Adrenal gland (tissue), 12 donors: ENCODE data around the gene GNLY. TPM values are rescaled to one million over a fixed set of nuclear protein-coding genes. Genes with fewer than 3 reads are reported as not detected.
A peak's percentile ranks its signal among the peaks of the same experiment; 100 is the strongest.

Experiments
- DNase-seq, 7 donors: peaks; one replicate each; pipeline ENCODE4 v3.0.0-alpha.2; 2019 to 2020
- H3K27ac ChIP-seq, 5 donors: fragments of 200-600 bp; sonication (generic) in 4 of 5; 1 replicate in 3 of 5; 2 replicates in 2 of 5; pipeline versions ENCODE4 v1.5.1 to v1.8.0; 2016 to 2020; ENCODE audit warnings: mild to moderate bottlenecking in 1 of 5
- H3K27me3 ChIP-seq: fragments of 200-600 bp; 2 replicates; pipeline ENCODE4 v1.8.0; 2021
- H3K36me3 ChIP-seq, 2 donors: fragments of 200-600 bp; replicated peaks in 1 of 2; 1 replicate in 1 of 2; 2 replicates in 1 of 2; pipeline versions ENCODE4 v1.5.1 to v1.8.0; 2018 to 2022
- H3K4me1 ChIP-seq, 2 donors: fragments of 200-600 bp; replicated peaks in 1 of 2; 1 replicate in 1 of 2; 2 replicates in 1 of 2; pipeline versions ENCODE4 v1.5.1 to v1.8.0; 2018 to 2021
- H3K4me3 ChIP-seq, 4 donors: fragments of 200-600 bp; sonication (generic) in 3 of 4; one replicate each; pipeline ENCODE4 v1.5.1; 2016 to 2018
- H3K9me3 ChIP-seq, 3 donors: fragments of 200-600 bp; sonication (generic) in 1 of 3; replicated peaks in 1 of 3; 1 replicate in 2 of 3; 2 replicates in 1 of 3; pipeline versions ENCODE4 v1.5.1 to v1.8.0; 2016 to 2021
- POLR2A ChIP-seq, 2 donors: fragments of 450-650 bp; IDR thresholded peaks; one replicate each; pipeline ENCODE4 v1.6.1; 2017; ENCODE audit warnings: antibody characterized with exemption in 2 of 2, mild to moderate bottlenecking in 2 of 2, moderate library complexity in 1 of 2
- whole genome bisulfite sequencing, 4 donors: extraction: QIAGEN DNeasy Blood & Tissue Kit in 2 of 4; methylation state at CpG; one replicate each; pipeline versions ENCODE4 v1.1.5 to v1.1.7; 2013 to 2017; 5-methylcytosine and 5-hydroxymethylcytosine counted together
- intact Hi-C, 2 donors: fragments of 100-400 bp; cut with DNase I; formaldehyde crosslinking; loops; one replicate each; pipeline versions ENCODE4 v1.14.1 to v1.15.0; 2022 to 2023
- polyA plus RNA-seq, 3 donors: library from polyadenylated mRNA; stranded (reverse); fragments of 200-250 nt in 2 of 3; fragments of 350-450 nt in 1 of 3; fragmentation: Illumina TruSeq in 1 of 3; extraction: RNeasy Lipid Tissue Mini Kit (QIAGEN cat#74804) in 1 of 3; gene quantifications; one replicate each; pipeline ENCODE4 v1.2.3, GENCODE V29; 2013 to 2014
- total RNA-seq, 9 donors: library from RNA; depleted of rRNA in 4 of 9; stranded (reverse); fragments of >200 nt in 4 of 9; fragments of 120-200 nt in 1 of 9; fragmentation: NEBNext Ultra II Directional in 1 of 9; extraction: Animal tissue kit (Norgen Biotek cat#: 25700) in 1 of 9; gene quantifications; one replicate each; pipeline versions ENCODE4 v1.1.0 to v1.2.4, GENCODE V29; 2013 to 2023
- TF ChIP-seq, protein P1 (sequence below), 6 experiments: fragments of 450-650 bp in 4 of 6; fragments of 200-600 bp in 2 of 6; sonication (generic) in 1 of 6; IDR thresholded peaks; 1 replicate in 5 of 6; 2 replicates in 1 of 6; pipeline versions ENCODE4 v1.5.1 to v1.8.0; 2016 to 2021; ENCODE audit warnings: antibody characterized with exemption in 6 of 6, mild to moderate bottlenecking in 2 of 6, moderate library complexity in 1 of 6
- donor health status: healthy with polysubstance abuse.
- donor health status: Bipolar disorder and iron deficiency.
- donor health status: DM: yes; HTN: yes; CAD: no.
- donor health status: DM: no; HTN: no; CAD: no.
- donor health status: DM: no; HTN: no; CAD: no.
- donor health status: DM: yes; HTN: yes; CAD: no.

GNLY gene
- total and polyA plus RNA-seq, 12 donors, result 0.28 to 6.7 (median 1.3) TPM; not detected in 1

DNA sequence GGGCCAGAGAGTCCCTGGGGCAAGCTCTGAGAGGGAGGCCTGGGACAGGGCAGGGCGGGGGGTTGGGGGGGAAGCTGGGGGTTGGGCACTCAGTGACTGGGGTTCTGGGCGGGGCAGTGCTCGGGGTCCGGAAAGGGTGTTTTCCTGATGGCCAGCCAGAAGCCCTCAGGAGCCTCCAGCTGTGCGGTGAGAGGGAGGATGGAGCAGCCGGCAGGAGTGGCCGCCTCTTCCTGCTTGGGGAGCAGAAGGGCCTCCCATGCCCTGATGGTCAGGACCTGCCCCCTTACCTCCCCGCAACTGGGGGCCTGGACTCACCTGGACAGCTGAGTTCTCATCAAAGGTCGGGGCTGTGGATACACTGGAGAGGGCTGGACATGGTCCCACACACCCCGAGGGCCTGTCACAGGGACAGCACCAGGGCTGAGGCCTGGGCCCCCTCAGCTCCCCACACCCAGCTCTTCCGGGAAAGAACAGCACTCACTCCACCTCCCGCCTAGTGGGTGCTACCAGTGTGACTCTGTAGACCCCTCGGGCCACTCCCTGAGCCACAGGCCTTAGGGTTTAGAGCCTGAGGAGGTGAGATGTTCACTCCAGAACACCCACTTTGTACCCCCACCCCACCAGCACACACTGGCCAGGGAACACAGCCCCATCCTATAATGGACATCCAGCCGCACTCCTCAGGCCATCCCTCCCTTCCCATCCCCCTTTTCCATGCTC is 32.9 kb upstream of the GNLY start:
- H3K4me3 ChIP-seq, result no peak overlapping the region
- no peaks in the 10 kb centered on the region for H3K4me1 ChIP-seq
- intact Hi-C loops, result no loop called here
- no peaks in the 10 kb centered on the region for H3K9me3 ChIP-seq
- no peaks in the 10 kb centered on the region for H3K27me3 ChIP-seq
- WGBS, 4 donors, result 70 to 84% (median 81%) methylated on average over 6 to 14 of the region's 14 CpGs
- TF ChIP-seq, protein P1, sequence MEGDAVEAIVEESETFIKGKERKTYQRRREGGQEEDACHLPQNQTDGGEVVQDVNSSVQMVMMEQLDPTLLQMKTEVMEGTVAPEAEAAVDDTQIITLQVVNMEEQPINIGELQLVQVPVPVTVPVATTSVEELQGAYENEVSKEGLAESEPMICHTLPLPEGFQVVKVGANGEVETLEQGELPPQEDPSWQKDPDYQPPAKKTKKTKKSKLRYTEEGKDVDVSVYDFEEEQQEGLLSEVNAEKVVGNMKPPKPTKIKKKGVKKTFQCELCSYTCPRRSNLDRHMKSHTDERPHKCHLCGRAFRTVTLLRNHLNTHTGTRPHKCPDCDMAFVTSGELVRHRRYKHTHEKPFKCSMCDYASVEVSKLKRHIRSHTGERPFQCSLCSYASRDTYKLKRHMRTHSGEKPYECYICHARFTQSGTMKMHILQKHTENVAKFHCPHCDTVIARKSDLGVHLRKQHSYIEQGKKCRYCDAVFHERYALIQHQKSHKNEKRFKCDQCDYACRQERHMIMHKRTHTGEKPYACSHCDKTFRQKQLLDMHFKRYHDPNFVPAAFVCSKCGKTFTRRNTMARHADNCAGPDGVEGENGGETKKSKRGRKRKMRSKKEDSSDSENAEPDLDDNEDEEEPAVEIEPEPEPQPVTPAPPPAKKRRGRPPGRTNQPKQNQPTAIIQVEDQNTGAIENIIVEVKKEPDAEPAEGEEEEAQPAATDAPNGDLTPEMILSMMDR (IDR thresholded peaks at IDR 0.05), result no peak
- TF ChIP-seq POLR2A (IDR thresholded peaks at IDR 0.05), result no peak
- peak overlapping the region in 1 of 5 donors; percentile 36 for H3K27ac ChIP-seq
- no peak for DNase-seq
- H3K36me3 ChIP-seq, result no peaks in the 10 kb centered on the region

DNA sequence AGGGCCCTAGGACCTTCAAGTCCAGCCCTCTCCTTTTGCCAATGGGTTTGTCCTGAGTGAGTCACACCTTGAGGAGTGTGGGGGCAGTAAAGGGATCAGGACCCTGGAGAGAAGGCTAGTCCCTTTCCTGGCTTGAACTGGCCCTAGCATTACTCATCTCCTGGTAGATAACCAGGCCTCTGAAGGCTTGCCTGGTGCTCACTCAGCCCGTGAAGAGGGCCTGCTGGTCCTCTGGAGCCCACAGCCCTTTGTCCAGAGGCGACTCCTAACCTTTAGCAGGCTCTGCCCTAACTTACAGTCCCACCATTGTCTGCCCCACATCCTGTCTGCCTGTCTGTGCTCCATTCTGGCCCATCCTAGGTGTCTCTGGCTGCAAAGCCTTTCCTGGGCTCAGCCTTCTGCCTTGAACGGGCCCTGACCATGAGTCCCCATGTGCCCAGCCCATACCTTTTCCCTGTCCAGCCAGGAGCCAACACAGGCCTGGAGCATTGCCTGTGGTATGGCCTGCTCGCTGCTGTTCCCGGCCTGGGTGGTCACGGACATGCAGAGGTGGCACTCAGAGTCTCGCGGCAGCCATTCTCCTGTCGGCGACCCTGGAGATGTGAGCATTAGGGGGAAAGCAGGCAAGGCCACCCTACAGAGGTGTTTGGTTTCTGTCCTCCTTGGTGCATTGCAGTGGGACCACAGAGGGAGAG is 31.1 kb upstream of the GNLY start:
- TF ChIP-seq, protein P1 (IDR thresholded peaks at IDR 0.05), result no peak
- TF ChIP-seq POLR2A (IDR thresholded peaks at IDR 0.05), result no peak
- Histone ChIP-seq H3K4me3 (no peak overlapping the region), H3K27me3 (no peaks in the 10 kb centered on the region), H3K36me3 (no peaks in the 10 kb centered on the region), H3K4me1 (no peaks in the 10 kb centered on the region), H3K9me3 (no peaks in the 10 kb centered on the region), H3K27ac (no peak overlapping the region)
- intact Hi-C loops, result no loop called here
- WGBS, 4 donors, result 43 to 91% (median 88%) methylated on average over 2 to 10 of the region's 10 CpGs
- peak; percentile 43 to 92 (median 72) for DNase-seq

DNA sequence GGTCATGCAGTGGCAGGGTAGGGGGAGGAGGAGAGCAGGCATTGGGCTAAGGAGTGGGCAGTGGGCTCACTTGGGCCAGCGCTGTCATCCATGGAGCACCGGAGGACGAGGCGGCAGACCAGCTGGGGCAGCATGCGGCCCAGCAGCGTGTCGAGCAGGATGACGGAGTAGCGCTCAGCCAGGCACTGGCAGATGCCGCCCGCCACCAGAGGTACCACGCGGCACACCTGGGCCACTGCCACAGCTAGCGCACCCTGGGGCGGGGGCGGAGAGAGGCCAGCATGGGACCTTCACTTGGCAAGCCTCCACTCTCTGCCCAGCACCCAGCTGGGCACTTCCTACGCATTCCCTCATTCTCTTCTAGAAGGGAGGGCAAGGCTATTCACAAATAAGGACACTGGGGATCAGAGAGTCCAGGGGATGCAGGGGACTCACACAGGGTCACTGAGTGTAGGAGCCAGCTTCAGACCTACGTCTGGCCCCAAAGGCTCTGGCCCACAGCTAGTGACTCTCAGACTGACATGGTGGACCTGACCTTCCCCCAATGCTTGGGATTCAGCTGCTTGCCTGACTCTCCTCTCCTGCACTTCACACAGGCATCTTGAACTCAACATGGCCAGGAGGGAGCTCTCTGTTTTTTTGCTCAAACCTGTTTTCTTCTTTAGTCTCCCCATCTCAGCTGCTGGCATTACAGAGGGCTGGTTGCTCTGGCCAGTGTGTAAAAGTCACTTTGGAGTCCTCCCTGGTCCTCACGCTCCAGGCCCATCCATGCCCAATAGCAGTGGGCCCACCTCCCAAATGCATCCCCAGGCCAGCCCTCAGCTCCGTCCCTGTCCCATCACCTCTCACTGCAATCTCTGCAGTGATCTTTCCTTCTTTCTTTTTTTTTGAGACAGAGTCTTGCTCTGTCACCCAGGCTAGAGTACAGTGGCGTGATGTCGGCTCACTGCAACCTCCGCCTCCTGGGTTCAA is 30.3 kb upstream of the GNLY start:
- H3K9me3 ChIP-seq, result no peaks in the 10 kb centered on the region
- intact Hi-C loops, result no loop called here
- no peaks in the 10 kb centered on the region for H3K4me1 ChIP-seq
- no peak for TF ChIP-seq POLR2A (IDR thresholded peaks at IDR 0.05)
- TF ChIP-seq, protein P1 (IDR thresholded peaks at IDR 0.05), result no peak
- H3K36me3 ChIP-seq, result no peaks in the 10 kb centered on the region
- no peak overlapping the region for H3K27ac ChIP-seq
- no peak for DNase-seq
- H3K27me3 ChIP-seq, result no peaks in the 10 kb centered on the region
- 94 to 97% (median 95%) methylated on average over 7 to 23 of the region's 23 CpGs for WGBS, 4 donors
- no peak overlapping the region for H3K4me3 ChIP-seq
